ENCODE results near the gene MX1. TPM values are rescaled to one million over a fixed set of nuclear protein-coding genes. Genes with fewer than 3 reads are reported as not detected.

The MX1 gene
- total RNA-seq, 1 donor from 2014 or later: 25.0 TPM

- DNase-seq (ENCODE audit: low read depth): no peak
- H3K4me3 ChIP-seq (ENCODE audit: low read depth, low read length): no peak overlapping the region
- TF ChIP-seq CTCF (conservative IDR thresholded peaks at IDR 0.05; ENCODE audit: low read depth, low read length): no peak
These were observed 38.2 kb upstream of the MX1 start for GRCh38 chr21:41387824-41388223.

GRCh38 chr21:41388259-41388658 is 37.8 kb upstream of the MX1 start:
- H3K4me3 ChIP-seq (ENCODE audit: low read depth, low read length): no peak overlapping the region
- no peak for TF ChIP-seq CTCF (conservative IDR thresholded peaks at IDR 0.05; ENCODE audit: low read depth, low read length)
- no peak for DNase-seq (ENCODE audit: low read depth)

- no peak overlapping the region for H3K4me3 ChIP-seq (ENCODE audit: low read depth, low read length)
- no peak for TF ChIP-seq CTCF (conservative IDR thresholded peaks at IDR 0.05; ENCODE audit: low read depth, low read length)
- no peak for DNase-seq (ENCODE audit: low read depth)
These were observed 35.9 kb upstream of the MX1 start for GRCh38 chr21:41390043-41390639.

GRCh38 chr21:41393876-41394465 is 32.1 kb upstream of the MX1 start:
- no peak overlapping the region for H3K4me3 ChIP-seq (ENCODE audit: low read depth, low read length)

GRCh38 chr21:41396558-41397075 is 29.4 kb upstream of the MX1 start:
- TF ChIP-seq CTCF (conservative IDR thresholded peaks at IDR 0.05; ENCODE audit: low read depth, low read length): no peak
- H3K4me3 ChIP-seq (ENCODE audit: low read depth, low read length): no peak overlapping the region
- DNase-seq (ENCODE audit: low read depth): no peak

More at GRCh38 chr21:41393876-41394465, 32.1 kb upstream of the MX1 start:
- DNase-seq (ENCODE audit: low read depth): no peak
- no peak for TF ChIP-seq CTCF (conservative IDR thresholded peaks at IDR 0.05; ENCODE audit: low read depth, low read length)

GRCh38 chr21:41397471-41397891 is 28.6 kb upstream of the MX1 start:
- DNase-seq (ENCODE audit: low read depth): no peak
- no peak overlapping the region for H3K4me3 ChIP-seq (ENCODE audit: low read depth, low read length)
- TF ChIP-seq CTCF (conservative IDR thresholded peaks at IDR 0.05; ENCODE audit: low read depth, low read length): no peak

GRCh38 chr21:41398251-41398650 is 27.8 kb upstream of the MX1 start:
- TF ChIP-seq CTCF (conservative IDR thresholded peaks at IDR 0.05; ENCODE audit: low read depth, low read length): no peak
- no peak overlapping the region for H3K4me3 ChIP-seq (ENCODE audit: low read depth, low read length)
- DNase-seq (ENCODE audit: low read depth): no peak
